Measurements from ENCODE around the gene SAAL1.

SAAL1 gene

GRCh38 chr11:18093959-18094358, 11.9 kb downstream of the SAAL1 start:
- no peak for ATAC-seq (ENCODE audit: insufficient read depth, low read depth)
- TF ChIP-seq EZH2 (IDR thresholded peaks at IDR 0.05; ENCODE audit: borderline replicate concordance, low read depth, low read length, severe bottlenecking) (no peak), CTCF (IDR thresholded peaks at IDR 0.05; ENCODE audit: borderline replicate concordance, extremely low read depth, low read length, poor library complexity, severe bottlenecking) (no peak)
- Histone ChIP-seq H3K36me3 (ENCODE audit: insufficient read depth, low read length) (peaks cover 91% of the 10 kb centered on the region), H3K4me3 (ENCODE audit: low read depth in 1 of 2, low read length in 2 of 2) (no peak overlapping the region), H3K9me3 (ENCODE audit: insufficient read depth, low read length, severe bottlenecking) (no peaks in the 10 kb centered on the region), H2AFZ (ENCODE audit: low read depth, low read length) (no peak overlapping the region), H3K4me2 (ENCODE audit: insufficient read depth, low read length) (no peak overlapping the region), H3K27me3 (ENCODE audit: insufficient read depth, low read length, poor library complexity) (no peaks in the 10 kb centered on the region), H3K9ac (ENCODE audit: low read depth, low read length) (no peak overlapping the region), H4K20me1 (ENCODE audit: insufficient read depth, low read length) (peaks cover 6% of the 10 kb centered on the region; the same call in 1 of the 2 replicates), H3K79me2 (ENCODE audit: insufficient read depth, low read length) (peaks cover 23% of the 10 kb centered on the region), H3K27ac (ENCODE audit: low read length) (no peak overlapping the region), H3K4me1 (ENCODE audit: insufficient read depth, low read length) (no peaks in the 10 kb centered on the region)
- DNase-seq: no peak

GRCh38 chr11:18091731-18092130, 14.2 kb downstream of the SAAL1 start:
- Histone ChIP-seq H3K36me3 (ENCODE audit: insufficient read depth, low read length) (peaks cover 97% of the 10 kb centered on the region), H3K4me3 (ENCODE audit: low read depth in 1 of 2, low read length in 2 of 2) (no peak overlapping the region), H3K79me2 (ENCODE audit: insufficient read depth, low read length) (peaks cover 4% of the 10 kb centered on the region; the same call in 1 of the 2 replicates), H3K27me3 (ENCODE audit: insufficient read depth, low read length, poor library complexity) (no peaks in the 10 kb centered on the region), H2AFZ (ENCODE audit: low read depth, low read length) (no peak overlapping the region), H3K4me2 (ENCODE audit: insufficient read depth, low read length) (no peak overlapping the region), H3K9ac (ENCODE audit: low read depth, low read length) (no peak overlapping the region), H3K27ac (ENCODE audit: low read length) (no peak overlapping the region), H4K20me1 (ENCODE audit: insufficient read depth, low read length) (no peaks in the 10 kb centered on the region), H3K9me3 (ENCODE audit: insufficient read depth, low read length, severe bottlenecking) (no peaks in the 10 kb centered on the region), H3K4me1 (ENCODE audit: insufficient read depth, low read length) (no peaks in the 10 kb centered on the region)
- TF ChIP-seq CTCF (IDR thresholded peaks at IDR 0.05; ENCODE audit: borderline replicate concordance, extremely low read depth, low read length, poor library complexity, severe bottlenecking) (no peak), EZH2 (IDR thresholded peaks at IDR 0.05; ENCODE audit: borderline replicate concordance, low read depth, low read length, severe bottlenecking) (no peak)
- ATAC-seq (ENCODE audit: insufficient read depth, low read depth) (no peak), DNase-seq (no peak)

GRCh38 chr11:18088966-18089365, 16.9 kb downstream of the SAAL1 start:
- no peak overlapping the region for H3K27ac ChIP-seq (ENCODE audit: low read length)
- H3K4me2 ChIP-seq (ENCODE audit: insufficient read depth, low read length): no peak overlapping the region
- H3K4me1 ChIP-seq (ENCODE audit: insufficient read depth, low read length): no peaks in the 10 kb centered on the region
- H2AFZ ChIP-seq (ENCODE audit: low read depth, low read length): no peak overlapping the region
- H3K9ac ChIP-seq (ENCODE audit: low read depth, low read length): no peak overlapping the region
- ATAC-seq (ENCODE audit: insufficient read depth, low read depth) (no peak), DNase-seq (no peak)
- peaks cover 99% of the 10 kb centered on the region for H3K36me3 ChIP-seq (ENCODE audit: insufficient read depth, low read length)
- TF ChIP-seq EZH2 (IDR thresholded peaks at IDR 0.05; ENCODE audit: borderline replicate concordance, low read depth, low read length, severe bottlenecking): no peak
- TF ChIP-seq CTCF (IDR thresholded peaks at IDR 0.05; ENCODE audit: borderline replicate concordance, extremely low read depth, low read length, poor library complexity, severe bottlenecking): no peak
- H3K9me3 ChIP-seq (ENCODE audit: insufficient read depth, low read length, severe bottlenecking): no peaks in the 10 kb centered on the region
- H3K4me3 ChIP-seq (ENCODE audit: low read depth in 1 of 2, low read length in 2 of 2): no peak overlapping the region
- H3K27me3 ChIP-seq (ENCODE audit: insufficient read depth, low read length, poor library complexity): no peaks in the 10 kb centered on the region
- H4K20me1 ChIP-seq (ENCODE audit: insufficient read depth, low read length): no peaks in the 10 kb centered on the region
- H3K79me2 ChIP-seq (ENCODE audit: insufficient read depth, low read length): 0 out of 2 replicates have a peak, but pooled peaks cover 2% of the 10 kb centered on the region

GRCh38 chr11:18088366-18088765, 17.5 kb downstream of the SAAL1 start:
- no peaks in the 10 kb centered on the region for H4K20me1 ChIP-seq (ENCODE audit: insufficient read depth, low read length)
- no peak for DNase-seq
- no peak overlapping the region for H3K4me2 ChIP-seq (ENCODE audit: insufficient read depth, low read length)
- H3K27me3 ChIP-seq (ENCODE audit: insufficient read depth, low read length, poor library complexity): no peaks in the 10 kb centered on the region
- TF ChIP-seq EZH2 (IDR thresholded peaks at IDR 0.05; ENCODE audit: borderline replicate concordance, low read depth, low read length, severe bottlenecking) (no peak), CTCF (IDR thresholded peaks at IDR 0.05; ENCODE audit: borderline replicate concordance, extremely low read depth, low read length, poor library complexity, severe bottlenecking) (no peak)
- no peaks in the 10 kb centered on the region for H3K9me3 ChIP-seq (ENCODE audit: insufficient read depth, low read length, severe bottlenecking)
- peaks cover 99% of the 10 kb centered on the region for H3K36me3 ChIP-seq (ENCODE audit: insufficient read depth, low read length)
- no peak overlapping the region for H2AFZ ChIP-seq (ENCODE audit: low read depth, low read length)
- no peak overlapping the region for H3K4me3 ChIP-seq (ENCODE audit: low read depth in 1 of 2, low read length in 2 of 2)
- H3K4me1 ChIP-seq (ENCODE audit: insufficient read depth, low read length): no peaks in the 10 kb centered on the region
- no peak for ATAC-seq (ENCODE audit: insufficient read depth, low read depth)
- no peak overlapping the region for H3K9ac ChIP-seq (ENCODE audit: low read depth, low read length)
- H3K27ac ChIP-seq (ENCODE audit: low read length): no peak overlapping the region
- 0 out of 2 replicates have a peak, but pooled peaks cover 2% of the 10 kb centered on the region for H3K79me2 ChIP-seq (ENCODE audit: insufficient read depth, low read length)

Measured in DND-41 (cell line).